HT1080 (cell line): ENCODE measurements around the gene TBC1D14. TPM values are rescaled to one million over a fixed set of nuclear protein-coding genes. Genes with fewer than 3 reads are reported as not detected.
"Not testable (repeated sequence)": the region's sequence is repeated elsewhere in the genome, so short reads cannot be mapped to it uniquely, and the experiment has no call there.

ENCODE experiments used
- DNase-seq: peaks from one replicate; pipeline ENCODE4 v3.0.0-alpha.2; 2015; ENCODE audit warnings: low read depth
- total RNA-seq: library from RNA; depleted of rRNA; stranded (reverse); fragments of >200 nt; shearing (Covaris generic); gene quantifications from 2 replicates; pipeline ENCODE4 v1.2.3, GENCODE V29; 2014

TBC1D14 gene
- total RNA-seq, 1 experiment from 2014 or later = 50.6 TPM

- no peak for DNase-seq
These were observed 62.1 kb downstream of the TBC1D14 start for GRCh38 chr4:6971536-6972374.

GRCh38 chr4:6972375-6972650, 62.7 kb downstream of the TBC1D14 start:
- no peak for DNase-seq

- DNase-seq = no peak
These were observed 63.3 kb downstream of the TBC1D14 start for GRCh38 chr4:6972911-6973310.

GRCh38 chr4:6974138-6974848, 64.7 kb downstream of the TBC1D14 start:
- peak; percentile 62 for DNase-seq

GRCh38 chr4:6977846-6978245, 68.2 kb downstream of the TBC1D14 start:
- DNase-seq = not testable (repeated sequence)

- no peak for DNase-seq
These were observed 74.0 kb downstream of the TBC1D14 start for GRCh38 chr4:6983544-6984142.

GRCh38 chr4:6984612-6985425, 75.2 kb downstream of the TBC1D14 start:
- no peak for DNase-seq

- DNase-seq = peak; percentile 47
These were observed 76.6 kb downstream of the TBC1D14 start for GRCh38 chr4:6986072-6986780.

- peak; percentile 73 for DNase-seq
These were observed 77.4 kb downstream of the TBC1D14 start for GRCh38 chr4:6986781-6987587.

- peak; percentile 18 for DNase-seq
These were observed 77.9 kb downstream of the TBC1D14 start for GRCh38 chr4:6987588-6987961.

GRCh38 chr4:6988016-6988715, 78.5 kb downstream of the TBC1D14 start:
- no peak for DNase-seq

GRCh38 chr4:6989331-6989923, 79.8 kb downstream of the TBC1D14 start:
- DNase-seq = no peak

GRCh38 chr4:6990661-6991060, 81.0 kb downstream of the TBC1D14 start:
- no peak for DNase-seq

- DNase-seq = no peak
These were observed 81.6 kb downstream of the TBC1D14 start for GRCh38 chr4:6991249-6991648.

GRCh38 chr4:6991771-6992557, 82.3 kb downstream of the TBC1D14 start:
- DNase-seq = peak; percentile 90

GRCh38 chr4:6992728-6993677, 83.4 kb downstream of the TBC1D14 start:
- no peak for DNase-seq

GRCh38 chr4:6996481-6996880, 86.9 kb downstream of the TBC1D14 start:
- no peak for DNase-seq
